Erythroblast (primary cell): ENCODE results near the gene HDDC2.

Experiments used
- GATA1 ChIP-seq: IDR thresholded peaks from 2 replicates; pipeline ENCODE4 v1.6.1; 2011; ENCODE audit warnings: low read depth, mild to moderate bottlenecking, control low read depth, low read length, moderate library complexity
- POLR2A ChIP-seq: IDR thresholded peaks from 2 replicates; pipeline ENCODE4 v1.6.1; 2011; ENCODE audit warnings: mild to moderate bottlenecking, low read length

DNA sequence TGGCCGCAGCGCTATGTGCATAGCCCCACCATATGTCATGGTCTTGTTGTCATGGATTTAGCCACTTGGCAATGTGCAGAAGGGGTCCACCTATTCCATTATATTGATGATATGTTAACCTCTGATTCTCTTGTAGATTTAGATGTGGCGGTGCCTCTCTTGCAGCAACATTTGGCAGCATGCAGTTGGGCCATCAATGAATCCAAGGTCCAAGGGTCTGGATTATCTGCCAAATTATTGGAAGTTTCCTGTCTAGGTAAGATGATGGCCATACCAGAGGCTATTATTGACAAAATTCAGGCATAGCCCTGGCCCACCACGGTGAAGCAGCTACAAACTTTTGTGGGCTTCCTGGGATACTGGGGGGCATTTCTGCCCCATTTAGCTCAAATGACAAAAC lies 31.4 kb downstream of the HDDC2 start:
- TF ChIP-seq POLR2A (no peak), GATA1 (no peak)
